IMR-90 (cell line): Measurements from ENCODE around the gene ZNF76. TPM values are rescaled to one million over a fixed set of nuclear protein-coding genes. Genes with fewer than 3 reads are reported as not detected.

Source experiments
- ATAC-seq: fragments of 200-7000 bp; cut with Tn5 transposase; 2 replicates; pipeline ENCODE4 v1.9.1; 2020; ENCODE audit warnings: low read depth, mild to moderate bottlenecking, moderate library complexity
- BruUV-seq: library from RNA; stranded (reverse); fragments of 400-500 nt; replicated peaks from 2 replicates; lab custom pipeline; 2021; lab: Mats Ljungman, UMichigan
- CTCF ChIA-PET: fragments of 300-600 bp; formaldehyde crosslinking; extraction: SDS; loops from one replicate; lab custom pipeline; 2021; ENCODE audit warnings: antibody characterized with exemption; lab: Yijun Ruan, JAX
- POLR2A ChIA-PET: fragments of 300-600 bp; sonication (Branson Sonifier 250); formaldehyde crosslinking; loops from one replicate; lab custom pipeline; 2022; ENCODE audit warnings: antibody characterized with exemption; ENCODE audit not compliant: unreplicated experiment; lab: Charles Lee
- DNase-seq: peaks from one replicate; pipeline ENCODE4 v3.0.0; 2013
- H2AFZ ChIP-seq: replicated peaks from 2 replicates; pipeline ENCODE3; 2013; ENCODE audit warnings: low read length, mild to moderate bottlenecking; ENCODE audit not compliant: poor library complexity
- H2AK5ac ChIP-seq: 2 replicates; pipeline ENCODE4 v1.6.1; 2013; ENCODE audit warnings: low read depth, low read length, inconsistent platforms
- H2AK9ac ChIP-seq: replicated peaks from 2 replicates; pipeline ENCODE3; 2013; ENCODE audit warnings: mild to moderate bottlenecking, low read depth, low read length, moderate library complexity; ENCODE audit not compliant: poor library complexity
- H2BK120ac ChIP-seq: 2 replicates; pipeline ENCODE4 v1.6.1; 2013; ENCODE audit warnings: low read depth, low read length, inconsistent platforms
- H2BK15ac ChIP-seq: 3 replicates; pipeline ENCODE4 v1.6.1; 2013; ENCODE audit warnings: low read depth, low read length, inconsistent platforms
- H2BK20ac ChIP-seq: 2 replicates; pipeline ENCODE4 v1.6.1; 2013; ENCODE audit warnings: low read depth, mild to moderate bottlenecking, inconsistent platforms, low read length, moderate library complexity
- H2BK5ac ChIP-seq: 2 replicates; pipeline ENCODE4 v1.6.1; 2013; ENCODE audit warnings: mild to moderate bottlenecking, low read depth, low read length, inconsistent platforms; ENCODE audit not compliant: poor library complexity, severe bottlenecking
- H3K14ac ChIP-seq: replicated peaks from 2 replicates; pipeline ENCODE4 v1.6.1; 2013; ENCODE audit warnings: low read depth, low read length, inconsistent platforms
- H3K18ac ChIP-seq: 2 replicates; pipeline ENCODE4 v1.6.1; 2013; ENCODE audit warnings: low read depth, low read length, control low read depth
- H3K23ac ChIP-seq: 2 replicates; pipeline ENCODE4 v1.6.1; 2013; ENCODE audit warnings: low read depth, low read length, inconsistent platforms
- H3K27ac ChIP-seq: 2 replicates; pipeline ENCODE4 v1.5.1; 2013; ENCODE audit warnings: mild to moderate bottlenecking, control low read depth, low read length; ENCODE audit not compliant: insufficient read depth
- H3K27me3 ChIP-seq: 2 replicates; pipeline ENCODE4 v1.6.1; 2013; ENCODE audit warnings: low read length; ENCODE audit not compliant: control insufficient read depth, insufficient read depth
- H3K36me3 ChIP-seq: 2 replicates; pipeline ENCODE4 v1.6.1; 2013; ENCODE audit warnings: low read length, mixed read lengths; ENCODE audit not compliant: control insufficient read depth, insufficient read depth
- H3K4ac ChIP-seq: 2 replicates; pipeline ENCODE4 v1.6.1; 2013; ENCODE audit warnings: low read depth, low read length, inconsistent platforms
- H3K4me1 ChIP-seq: 2 replicates; pipeline ENCODE4 v1.6.1; 2013; ENCODE audit warnings: low read length, mixed read lengths; ENCODE audit not compliant: control insufficient read depth, insufficient read depth
- H3K4me2 ChIP-seq: 2 replicates; pipeline ENCODE4 v1.6.1; 2013; ENCODE audit warnings: low read depth, mild to moderate bottlenecking, control low read depth, low read length, moderate library complexity
- H3K4me3 ChIP-seq: 2 replicates; pipeline ENCODE4 v1.5.1; 2013; ENCODE audit warnings: low read depth, mild to moderate bottlenecking, control low read depth, low read length, moderate library complexity; ENCODE audit not compliant: insufficient read depth
- H3K56ac ChIP-seq: 2 replicates; pipeline ENCODE4 v1.6.1; 2013; ENCODE audit warnings: low read length, inconsistent platforms; ENCODE audit not compliant: insufficient read depth; ENCODE audit errors: extremely low read depth
- H3K79me1 ChIP-seq, 2 experiments: 2 replicates each; pipeline ENCODE4 v1.6.1; 2013; ENCODE audit warnings: low read length in 2 of 2, inconsistent platforms in 1 of 2, low read depth in 1 of 2
- H3K9ac ChIP-seq: 2 replicates; pipeline ENCODE4 v1.6.1; 2013; ENCODE audit warnings: low read depth, low read length, control low read depth
- H3K9me1 ChIP-seq: 2 replicates; pipeline ENCODE4 v1.6.1; 2013; ENCODE audit warnings: low read length, inconsistent platforms; ENCODE audit not compliant: insufficient read depth
- H3K9me3 ChIP-seq: 2 replicates; pipeline ENCODE4 v1.6.1; 2013; ENCODE audit warnings: low read length; ENCODE audit not compliant: control insufficient read depth, insufficient read depth
- H4K20me1 ChIP-seq: 2 replicates; pipeline ENCODE4 v1.6.1; 2013; ENCODE audit warnings: low read length, inconsistent platforms; ENCODE audit not compliant: insufficient read depth
- H4K5ac ChIP-seq: 2 replicates; pipeline ENCODE4 v1.6.1; 2013; ENCODE audit warnings: mild to moderate bottlenecking, low read depth, low read length, control low read depth
- H4K8ac ChIP-seq, 2 experiments: 2 replicates each; pipeline ENCODE4 v1.6.1; 2013; ENCODE audit warnings: low read depth in 2 of 2, low read length in 2 of 2, control low read depth in 1 of 2, inconsistent platforms in 1 of 2
- H4K91ac ChIP-seq: 2 replicates; pipeline ENCODE4 v1.6.1; 2013; ENCODE audit warnings: low read depth, low read length, inconsistent platforms; ENCODE audit not compliant: insufficient read depth
- BHLHE40 ChIP-seq: fragments of 150-350 bp; IDR thresholded peaks from 2 replicates; pipeline ENCODE4 v1.6.1; 2016; ENCODE audit warnings: mild to moderate bottlenecking, low read depth, low read length
- CEBPB ChIP-seq: IDR thresholded peaks from 2 replicates; pipeline ENCODE4 v1.6.1; 2012; ENCODE audit warnings: low read depth, low read length, improper control_type of control experiment
- CHD1 ChIP-seq: IDR thresholded peaks from 2 replicates; pipeline ENCODE4 v1.6.1; 2012; ENCODE audit warnings: low read depth, low read length, improper control_type of control experiment
- ELK1 ChIP-seq: fragments of 150-350 bp; IDR thresholded peaks from 2 replicates; pipeline ENCODE4 v1.6.1; 2016; ENCODE audit warnings: low read depth, mild to moderate bottlenecking, low read length, moderate library complexity, borderline replicate concordance
- FOS ChIP-seq: fragments of 150-350 bp; IDR thresholded peaks from 2 replicates; pipeline ENCODE4 v1.6.1; 2016; ENCODE audit warnings: low read depth, low read length
- MAFK ChIP-seq: IDR thresholded peaks from 2 replicates; pipeline ENCODE4 v1.6.1; 2012; ENCODE audit warnings: low read depth, low read length, improper control_type of control experiment
- MAZ ChIP-seq: IDR thresholded peaks from 2 replicates; pipeline ENCODE4 v1.6.1; 2012; ENCODE audit warnings: low read depth, mild to moderate bottlenecking, low read length, improper control_type of control experiment, moderate library complexity, borderline replicate concordance
- MXI1 ChIP-seq: IDR thresholded peaks from 2 replicates; pipeline ENCODE4 v1.6.1; 2012; ENCODE audit warnings: low read depth, mild to moderate bottlenecking, low read length, moderate library complexity, borderline replicate concordance
- NFE2L2 ChIP-seq: fragments of 150-350 bp; IDR thresholded peaks from 2 replicates; pipeline ENCODE4 v1.6.1; 2016; ENCODE audit warnings: low read depth, mild to moderate bottlenecking, low read length
- POLR2A ChIP-seq: IDR thresholded peaks from 2 replicates; pipeline ENCODE4 v1.6.1; 2012; ENCODE audit warnings: mild to moderate bottlenecking, low read depth, low read length
- RAD21 ChIP-seq: IDR thresholded peaks from 2 replicates; pipeline ENCODE4 v1.6.1; 2012; ENCODE audit warnings: low read length, improper control_type of control experiment
- RCOR1 ChIP-seq: IDR thresholded peaks from 2 replicates; pipeline ENCODE4 v1.6.1; 2012; ENCODE audit warnings: mild to moderate bottlenecking, low read length, improper control_type of control experiment; ENCODE audit not compliant: insufficient replicate concordance
- RFX5 ChIP-seq: IDR thresholded peaks from 2 replicates; pipeline ENCODE4 v1.8.0; 2012; ENCODE audit warnings: low read depth, mild to moderate bottlenecking, low read length, moderate library complexity
- SMC3 ChIP-seq: fragments of 150-350 bp; IDR thresholded peaks from 2 replicates; pipeline ENCODE4 v1.6.1; 2016; ENCODE audit warnings: low read depth, mild to moderate bottlenecking, antibody characterized with exemption, low read length, moderate library complexity
- USF2 ChIP-seq: fragments of 150-350 bp; IDR thresholded peaks from 2 replicates; pipeline ENCODE4 v1.6.1; 2017; ENCODE audit warnings: mild to moderate bottlenecking, antibody characterized with exemption, low read length, low read depth
- WGBS, 2 experiments: methylation state at CpG; one replicate each; pipeline versions ENCODE4 v1.1.5 to v1.1.7; 2013; ENCODE audit warnings: missing lambda C conversion rate in 2 of 2; ENCODE audit not compliant: insufficient read length in 1 of 2; ENCODE audit errors: extremely low coverage in 2 of 2; 5-methylcytosine and 5-hydroxymethylcytosine counted together
- dilution Hi-C: fragments of 300-500 bp; cut with HindIII; formaldehyde crosslinking; loops from one replicate; pipeline ENCODE4 v1.14.3; 2018; ENCODE audit warnings: low sequenced_read_pairs; ENCODE audit not compliant: unreplicated experiment
- in situ Hi-C: fragments of 300-500 bp; cut with MboI; formaldehyde crosslinking; loops from 3 replicates; pipeline ENCODE4 v1.14.3; 2019; ENCODE audit warnings: low sequenced_read_pairs, inconsistent platforms, mixed read lengths
- intact Hi-C: fragments of 100-400 bp; cut with micrococcal nuclease; formaldehyde crosslinking; loops from 2 replicates; pipeline ENCODE4 v1.10.0; 2022
- polyA plus RNA-seq, 3 experiments: library from polyadenylated mRNA; depleted of rRNA; stranded (reverse); fragments of >200 nt; gene quantifications; 2 replicates each; pipeline ENCODE4 v1.2.3, GENCODE V29; 2012; ENCODE audit warnings: low replicate concordance in 1 of 3
- total RNA-seq: library from RNA; depleted of rRNA; stranded (reverse); fragments of >200 nt; gene quantifications from 2 replicates; pipeline ENCODE4 v1.2.3, GENCODE V29; 2012
- TF ChIP-seq, protein P1 (sequence below): conservative IDR thresholded peaks from 2 replicates; pipeline ENCODE4 v1.5.1; 2012; ENCODE audit warnings: mild to moderate bottlenecking, low read depth, low read length, improper control_type of control experiment

The ZNF76 gene
- total and polyA plus RNA-seq, 2 of the 4 experiments (the other 2 are of a cell fraction) = 19.9 to 21.1 TPM

DNA sequence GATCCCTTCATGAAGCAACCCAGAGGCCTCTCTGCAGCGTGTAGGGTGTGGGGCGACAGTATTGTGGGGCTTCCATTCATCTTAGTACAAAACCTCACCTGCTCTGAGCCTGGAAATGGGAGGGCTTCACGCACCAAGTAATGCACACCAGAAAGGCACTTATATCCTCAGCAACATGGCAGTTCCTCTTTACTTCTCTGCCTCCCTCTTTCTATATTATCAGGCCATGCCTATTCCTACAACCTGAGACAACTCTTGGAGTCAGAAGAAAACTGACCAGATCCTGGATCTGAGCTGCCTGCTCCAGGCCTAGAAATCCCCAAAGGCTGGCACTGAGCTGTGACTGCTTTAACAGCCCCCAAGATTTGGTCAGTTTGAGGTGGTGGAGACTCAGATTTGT, 7.6 kb upstream of the ZNF76 start:
- ChIA-PET POLR2A (no interaction called here), CTCF (no interaction called here)
- dilution Hi-C loops = no loop called here
- Histone ChIP-seq H4K20me1 (no peaks in the 10 kb centered on the region; the same call in 1 of the 2 replicates), H3K4me2 (no peak overlapping the region), H3K27ac (no peak overlapping the region), H2AK9ac (no peak overlapping the region), H2BK120ac (no peak overlapping the region), H4K8ac (no peak overlapping the region), H3K4me1 (peaks cover 2% of the 10 kb centered on the region; the same call in 1 of the 2 replicates), H3K9me3 (no peaks in the 10 kb centered on the region), H3K4ac (no peak overlapping the region), H3K14ac (no peak overlapping the region), H4K5ac (no peak overlapping the region), H3K9ac (no peak overlapping the region), H2BK15ac (no peak overlapping the region), H3K18ac (no peak overlapping the region), H4K91ac (no peak overlapping the region), H3K56ac (no peak overlapping the region), H2AFZ (no peak overlapping the region), H2AK5ac (no peak overlapping the region), H2BK20ac (no peak overlapping the region), H3K27me3 (no peaks in the 10 kb centered on the region), H2BK5ac (no peak overlapping the region), H3K23ac (no peak overlapping the region), H3K36me3 (no peaks in the 10 kb centered on the region; the same call in 1 of the 2 replicates), H3K9me1 (peaks cover 15% of the 10 kb centered on the region), H3K4me3 (no peak overlapping the region), H3K79me1 (peaks cover 17 to 49% of the 10 kb centered on the region in 2 experiments; a peak in 3 of 4 replicates)
- in situ Hi-C loops = no loop called here
- DNase-seq (no peak), ATAC-seq (no peak)
- no peak for TF ChIP-seq MAZ
- TF ChIP-seq BHLHE40 = no peak
- no peak for TF ChIP-seq USF2
- TF ChIP-seq POLR2A = no peak
- TF ChIP-seq CHD1 = no peak
- TF ChIP-seq RFX5 = no peak
- TF ChIP-seq CEBPB = no peak
- no peak for TF ChIP-seq MXI1
- no peak for TF ChIP-seq SMC3
- TF ChIP-seq NFE2L2 = no peak
- TF ChIP-seq RAD21 = no peak
- no peak for TF ChIP-seq MAFK
- TF ChIP-seq ELK1 = no peak
- TF ChIP-seq FOS = no peak
- no peak for TF ChIP-seq RCOR1
- TF ChIP-seq, protein P1, sequence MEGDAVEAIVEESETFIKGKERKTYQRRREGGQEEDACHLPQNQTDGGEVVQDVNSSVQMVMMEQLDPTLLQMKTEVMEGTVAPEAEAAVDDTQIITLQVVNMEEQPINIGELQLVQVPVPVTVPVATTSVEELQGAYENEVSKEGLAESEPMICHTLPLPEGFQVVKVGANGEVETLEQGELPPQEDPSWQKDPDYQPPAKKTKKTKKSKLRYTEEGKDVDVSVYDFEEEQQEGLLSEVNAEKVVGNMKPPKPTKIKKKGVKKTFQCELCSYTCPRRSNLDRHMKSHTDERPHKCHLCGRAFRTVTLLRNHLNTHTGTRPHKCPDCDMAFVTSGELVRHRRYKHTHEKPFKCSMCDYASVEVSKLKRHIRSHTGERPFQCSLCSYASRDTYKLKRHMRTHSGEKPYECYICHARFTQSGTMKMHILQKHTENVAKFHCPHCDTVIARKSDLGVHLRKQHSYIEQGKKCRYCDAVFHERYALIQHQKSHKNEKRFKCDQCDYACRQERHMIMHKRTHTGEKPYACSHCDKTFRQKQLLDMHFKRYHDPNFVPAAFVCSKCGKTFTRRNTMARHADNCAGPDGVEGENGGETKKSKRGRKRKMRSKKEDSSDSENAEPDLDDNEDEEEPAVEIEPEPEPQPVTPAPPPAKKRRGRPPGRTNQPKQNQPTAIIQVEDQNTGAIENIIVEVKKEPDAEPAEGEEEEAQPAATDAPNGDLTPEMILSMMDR = no peak
- intact Hi-C loops = no loop called here
- WGBS, 2 experiments = 100% methylated on average over 3 of the region's 3 CpGs; no CpG with 5 or more reads in 1 of the 2 experiments
- no TSS peak for BruUV-seq
